PFSK-1 (cell line): ENCODE data around the gene KCNC3.

ENCODE experiments used
- FOXP2 ChIP-seq: optimal IDR thresholded peaks from 2 replicates; pipeline ENCODE3; 2011; ENCODE audit warnings: borderline replicate concordance, control low read depth, inconsistent platforms; ENCODE audit not compliant: insufficient read depth; ENCODE audit errors: extremely low read length, extremely low read depth
- POLR2AphosphoS5 ChIP-seq: IDR thresholded peaks from 2 replicates; pipeline ENCODE4 v1.6.1; 2012; ENCODE audit warnings: low read depth, mild to moderate bottlenecking, control low read depth, low read length, moderate library complexity
- SIN3A ChIP-seq: IDR thresholded peaks from 2 replicates; pipeline ENCODE4 v1.6.1; 2012; ENCODE audit warnings: mild to moderate bottlenecking, low read length, moderate library complexity, borderline replicate concordance; ENCODE audit not compliant: insufficient read depth
- TAF1 ChIP-seq: IDR thresholded peaks from 2 replicates; pipeline ENCODE4 v1.6.1; 2012; ENCODE audit warnings: low read length, control low read depth, borderline replicate concordance; ENCODE audit not compliant: insufficient read depth

GRCh38 chr19:50325310-50326100 is 3.7 kb downstream of the KCNC3 start:
- TF ChIP-seq FOXP2 (peak; percentile 69), TAF1 (no peak), SIN3A (no peak), POLR2AphosphoS5 (no peak)
